ENCODE results near the gene SLC31A1.

SLC31A1 gene

GRCh38 chr9:113306566-113306965 lies 85.2 kb downstream of the SLC31A1 start:
- no peak for DNase-seq (ENCODE audit: low read depth)

- no peak for DNase-seq (ENCODE audit: low read depth)
Measured at GRCh38 chr9:113307396-113307975, 86.1 kb downstream of the SLC31A1 start.

- no peak for DNase-seq (ENCODE audit: low read depth)
Measured at GRCh38 chr9:113309204-113309813, 88.0 kb downstream of the SLC31A1 start.

GRCh38 chr9:113310538-113310937 lies 89.2 kb downstream of the SLC31A1 start:
- DNase-seq (ENCODE audit: low read depth) = no peak

- no peak for DNase-seq (ENCODE audit: low read depth)
Measured at GRCh38 chr9:113311961-113312360, 90.6 kb downstream of the SLC31A1 start.

- DNase-seq (ENCODE audit: low read depth) = no peak
Measured at GRCh38 chr9:113313261-113313660, 91.9 kb downstream of the SLC31A1 start.
